COR-L47 (cell line): ENCODE measurements around the gene CDK5.

ENCODE experiments used
- DNase-seq: peaks from one replicate; lab custom pipeline; 2025; lab: John Stamatoyannopoulos, UW

The CDK5 gene

DNA sequence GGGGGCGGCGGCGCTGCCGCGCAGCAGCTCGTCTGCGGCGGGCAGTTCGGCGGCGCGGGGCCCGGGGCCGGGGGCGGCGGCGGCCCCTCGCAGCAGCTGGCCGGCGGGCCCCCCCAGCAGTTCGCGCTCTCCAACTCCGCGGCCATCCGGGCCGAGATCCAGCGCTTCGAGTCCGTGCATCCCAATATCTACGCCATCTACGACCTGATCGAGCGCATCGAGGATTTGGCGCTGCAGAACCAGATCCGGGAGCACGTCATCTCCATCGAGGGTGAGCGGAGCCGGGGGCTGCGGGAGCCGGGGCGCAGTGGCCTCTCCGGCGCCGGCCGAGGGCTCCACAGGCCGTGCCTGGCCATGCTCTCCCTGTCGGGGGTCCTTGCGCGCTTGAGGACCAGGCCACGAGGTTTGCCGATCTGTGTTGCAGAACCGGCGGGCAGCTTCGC is 29.1 kb upstream of the CDK5 start:
- DNase-seq = peak; percentile 54

GRCh38 chr7:151085691-151086620 is 28.3 kb upstream of the CDK5 start, which contains the start of gene AGAP3:
Gene AGAP3, plus strand, starts transcription at chr7:151086475. Its CDS starts 267 bp downstream, at chr7:151086742.
- peak; percentile 91 for DNase-seq

- no peak for DNase-seq
Measured at GRCh38 chr7:151085329-151085690, 27.6 kb upstream of the CDK5 start.

- no peak for DNase-seq
Measured at GRCh38 chr7:151083824-151084160, 26.1 kb upstream of the CDK5 start.

- DNase-seq = peak; percentile 69
Measured at GRCh38 chr7:151083071-151083823, 25.6 kb upstream of the CDK5 start, which contains the start of gene TMUB1. Gene TMUB1, minus strand, starts transcription at chr7:151083493. Its CDS starts 930 bp downstream, at chr7:151082563.

DNA sequence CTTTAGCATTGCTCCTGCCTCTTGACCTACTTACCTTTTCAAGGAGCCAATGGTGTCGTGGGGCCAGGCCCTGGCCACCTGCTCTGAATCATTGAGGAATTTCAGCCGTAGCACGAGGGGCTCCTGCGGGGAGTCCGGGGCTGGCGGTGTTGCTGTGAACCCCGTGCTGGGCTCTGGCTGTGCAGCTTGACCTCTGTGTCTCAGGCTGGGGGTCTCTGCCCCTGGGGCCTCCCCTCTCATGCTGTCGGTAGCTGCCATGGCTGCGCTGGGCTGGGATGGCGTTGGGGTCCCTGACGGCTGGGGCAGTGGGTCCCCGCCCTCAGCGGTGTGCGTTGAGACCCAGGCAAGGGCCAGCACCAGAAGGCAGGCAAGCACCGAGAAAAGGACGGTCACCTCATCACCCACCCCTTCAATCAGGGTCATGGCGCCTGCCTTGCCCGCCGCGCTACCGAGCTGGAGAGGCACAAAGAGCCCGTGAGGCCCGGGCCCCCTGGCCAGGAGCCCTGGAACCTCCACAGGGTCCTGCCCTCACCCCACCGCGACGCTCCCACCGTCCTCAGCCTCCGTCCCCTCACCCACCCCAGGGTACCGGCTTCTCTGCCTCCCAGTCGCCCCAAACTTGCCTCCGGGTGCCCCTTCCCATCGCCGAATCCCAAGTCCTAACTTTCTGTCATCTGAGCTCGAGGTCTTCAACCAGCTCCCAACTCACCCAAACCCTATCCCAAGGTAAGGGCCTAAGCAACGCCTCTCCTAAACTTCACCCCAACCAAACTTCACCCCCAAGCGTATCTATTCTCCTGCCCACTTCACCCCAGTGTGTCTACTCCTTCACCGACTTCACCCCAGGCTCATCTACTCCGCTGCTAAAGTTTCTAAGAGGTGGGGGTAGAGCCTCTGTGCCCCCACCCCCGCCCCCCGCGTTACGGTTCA is 24.7 kb upstream of the CDK5 start:
- no peak for DNase-seq

GRCh38 chr7:151081170-151082101 is 23.7 kb upstream of the CDK5 start:
- DNase-seq = no peak

- peak; percentile 86 for DNase-seq
Measured at GRCh38 chr7:151080522-151081169, 22.9 kb upstream of the CDK5 start, which contains the start of gene FASTK. Gene FASTK, minus strand, starts transcription at chr7:151080809. Its CDS starts 43 bp downstream, at chr7:151080766.

DNA sequence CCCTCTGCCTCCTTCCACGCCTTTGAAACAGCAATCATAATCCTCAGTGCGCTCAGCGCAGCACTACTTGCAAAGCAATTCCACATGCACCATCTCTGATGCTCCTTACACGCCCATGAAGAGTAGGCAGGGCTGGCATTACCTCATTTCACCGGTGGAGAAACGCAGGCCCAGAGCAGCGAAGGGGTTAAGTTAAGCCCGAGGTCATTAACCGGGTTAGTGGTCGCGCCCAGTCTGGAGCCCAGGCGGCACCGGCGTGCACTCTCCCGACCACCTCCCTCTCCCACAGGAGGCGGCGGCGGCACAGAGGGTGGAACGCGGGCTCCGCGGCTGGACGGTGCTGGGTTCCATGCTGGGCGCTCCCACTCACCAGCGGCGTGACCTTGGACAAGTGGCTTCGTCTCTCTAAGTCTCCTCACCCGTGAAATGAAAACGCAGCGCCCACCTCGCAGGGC is 22.4 kb upstream of the CDK5 start:
- no peak for DNase-seq

- DNase-seq = no peak
Measured at GRCh38 chr7:151079199-151079910, 21.7 kb upstream of the CDK5 start.

GRCh38 chr7:151078233-151079040 is 20.7 kb upstream of the CDK5 start:
- no peak for DNase-seq

- DNase-seq = no peak
Measured at GRCh38 chr7:151077705-151078232, 20.1 kb upstream of the CDK5 start.

GRCh38 chr7:151076863-151077704 is 19.4 kb upstream of the CDK5 start:
- no peak for DNase-seq

DNA sequence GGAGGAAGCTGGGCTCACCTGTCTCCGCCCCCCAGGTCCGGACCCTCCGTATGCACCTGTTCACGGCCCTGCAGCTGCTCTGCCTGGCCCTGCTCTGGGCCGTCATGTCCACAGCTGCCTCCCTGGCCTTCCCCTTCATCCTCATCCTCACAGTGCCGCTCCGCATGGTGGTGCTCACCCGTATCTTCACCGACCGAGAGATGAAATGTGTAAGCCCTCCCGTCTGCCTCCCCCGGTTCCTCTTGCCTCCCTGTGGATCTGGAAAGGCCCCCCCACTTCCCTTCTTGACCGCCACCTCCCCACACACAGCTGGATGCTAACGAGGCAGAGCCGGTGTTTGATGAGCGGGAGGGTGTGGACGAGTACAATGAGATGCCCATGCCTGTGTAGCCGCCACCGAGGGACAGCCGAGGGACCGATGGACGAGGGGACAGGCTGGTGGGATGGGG is 18.3 kb upstream of the CDK5 start:
- DNase-seq = no peak

GRCh38 chr7:151075662-151075971 is 17.9 kb upstream of the CDK5 start:
- no peak for DNase-seq

GRCh38 chr7:151074817-151075661 is 17.3 kb upstream of the CDK5 start:
- no peak for DNase-seq
